HFF-Myc (cell line): ENCODE data around the gene PNMT.
A peak's percentile ranks its signal among the peaks of the same experiment; 100 is the strongest.

Experiments
- DNase-seq: peaks from one replicate; pipeline ENCODE4 v3.0.0-alpha.2; 2011; ENCODE audit warnings: low read depth; ENCODE audit errors: extremely low read depth
- H3K4me3 ChIP-seq: replicated peaks from 2 replicates; pipeline ENCODE4 v1.5.1; 2011; ENCODE audit warnings: low read depth, mild to moderate bottlenecking, control low read depth, low read length
- CTCF ChIP-seq: IDR thresholded peaks from 2 replicates; pipeline ENCODE4 v1.5.1; 2012; ENCODE audit warnings: mild to moderate bottlenecking, low read depth, low read length, control low read depth; ENCODE audit errors: missing control alignments

The PNMT gene, protein sequence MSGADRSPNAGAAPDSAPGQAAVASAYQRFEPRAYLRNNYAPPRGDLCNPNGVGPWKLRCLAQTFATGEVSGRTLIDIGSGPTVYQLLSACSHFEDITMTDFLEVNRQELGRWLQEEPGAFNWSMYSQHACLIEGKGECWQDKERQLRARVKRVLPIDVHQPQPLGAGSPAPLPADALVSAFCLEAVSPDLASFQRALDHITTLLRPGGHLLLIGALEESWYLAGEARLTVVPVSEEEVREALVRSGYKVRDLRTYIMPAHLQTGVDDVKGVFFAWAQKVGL

DNA sequence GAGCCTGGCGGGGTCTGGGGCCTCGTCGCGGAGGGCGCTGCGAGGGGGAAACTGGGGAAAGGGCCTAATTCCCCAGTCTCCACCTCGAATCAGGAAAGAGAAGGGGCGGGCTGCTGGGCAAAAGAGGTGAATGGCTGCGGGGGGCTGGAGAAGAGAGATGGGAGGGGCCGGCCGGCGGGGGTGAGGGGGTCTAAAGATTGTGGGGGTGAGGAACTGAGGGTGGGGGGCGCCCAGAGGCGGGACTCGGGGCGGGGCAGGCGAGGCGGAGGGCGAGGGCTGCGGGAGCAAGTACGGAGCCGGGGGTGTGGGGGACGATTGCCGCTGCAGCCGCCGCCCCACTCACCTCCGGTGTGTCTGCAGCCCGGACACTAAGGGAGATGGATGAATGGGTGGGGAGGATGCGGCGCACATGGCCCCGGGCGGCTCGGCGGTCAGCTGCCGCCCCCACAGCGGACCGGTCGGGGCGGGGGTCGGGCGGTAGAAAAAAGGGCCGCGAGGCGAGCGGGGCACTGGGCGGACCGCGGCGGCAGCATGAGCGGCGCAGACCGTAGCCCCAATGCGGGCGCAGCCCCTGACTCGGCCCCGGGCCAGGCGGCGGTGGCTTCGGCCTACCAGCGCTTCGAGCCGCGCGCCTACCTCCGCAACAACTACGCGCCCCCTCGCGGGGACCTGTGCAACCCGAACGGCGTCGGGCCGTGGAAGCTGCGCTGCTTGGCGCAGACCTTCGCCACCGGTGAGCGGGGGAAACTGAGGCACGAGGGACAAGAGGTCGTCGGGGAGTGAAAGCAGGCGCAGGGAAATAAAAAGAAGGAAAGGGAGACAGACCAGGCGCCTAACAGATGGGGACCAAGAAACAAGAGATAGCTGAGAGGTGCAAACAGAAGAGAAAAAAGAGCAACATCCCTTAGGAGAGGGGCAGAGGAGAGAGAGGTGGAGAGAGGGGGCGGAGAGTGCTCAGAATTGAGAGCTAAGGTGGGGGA, at the start of gene PNMT:
Gene PNMT (plus strand): TSS at position 509 of the 980 bp plus-strand sequence. CDS start 23 bp downstream, at position 532.
- DNase-seq: no peak
- peak; percentile 71 for TF ChIP-seq CTCF
- H3K4me3 ChIP-seq: peak within 1 kb of the TSS; percentile 24; the same call in 1 of the 2 replicates

GRCh38 chr17:39618956-39619785, 49.1 kb upstream of the PNMT start:
- TF ChIP-seq CTCF: no peak
- no peak for DNase-seq
- H3K4me3 ChIP-seq: no peak overlapping the region; the same call in 1 of the 2 replicates

- no peak for TF ChIP-seq CTCF
- H3K4me3 ChIP-seq: no peak overlapping the region
- no peak for DNase-seq
Measured at GRCh38 chr17:39619786-39620101, 48.5 kb upstream of the PNMT start.

GRCh38 chr17:39621523-39622379, 46.5 kb upstream of the PNMT start:
- peak; percentile 100 for TF ChIP-seq CTCF
- peak; percentile 56 for DNase-seq
- no peak overlapping the region for H3K4me3 ChIP-seq

DNA sequence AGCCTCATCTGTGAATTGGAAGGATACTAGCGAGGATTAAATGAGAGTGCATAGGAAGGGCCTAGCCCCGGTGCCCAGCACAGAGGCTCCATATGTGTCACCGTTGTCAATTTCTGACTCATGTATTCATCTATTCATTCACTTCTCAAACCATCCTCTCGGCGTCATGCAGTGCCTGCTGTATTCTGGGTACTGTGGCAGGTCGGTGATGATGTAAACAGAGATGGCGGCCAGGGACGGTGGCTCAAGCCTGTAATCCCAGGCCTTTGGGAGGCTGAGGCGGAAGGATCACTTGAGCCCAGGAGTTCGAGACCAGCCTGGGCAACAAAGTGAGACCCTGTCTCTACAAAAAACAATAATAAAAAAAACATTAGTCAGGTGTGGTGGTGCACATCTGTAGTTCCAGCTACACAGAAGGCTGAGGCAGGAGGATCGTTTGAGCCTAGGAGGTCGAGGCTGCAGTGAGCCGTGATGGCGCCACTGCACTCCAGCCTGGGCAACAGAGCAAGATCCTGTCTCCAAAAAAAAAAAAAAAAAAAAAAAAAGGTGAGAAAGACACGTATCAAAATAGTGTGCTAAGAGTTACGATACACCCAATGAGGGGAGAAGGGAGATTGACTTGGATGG, 45.8 kb upstream of the PNMT start:
- TF ChIP-seq CTCF: no peak
- no peak for DNase-seq
- no peak overlapping the region for H3K4me3 ChIP-seq
